H1 (cell line): ENCODE results near the gene ANP32B. TPM values are rescaled to one million over a fixed set of nuclear protein-coding genes. Genes with fewer than 3 reads are reported as not detected.
A peak's percentile ranks its signal among the peaks of the same experiment; 100 is the strongest.

Experiments
- CHD7 ChIP-seq: fragments of 300-600 bp; sonication (generic); IDR thresholded peaks from 2 replicates; pipeline ENCODE4 v1.7.1; 2012; ENCODE audit warnings: low read length, moderate library complexity, mild to moderate bottlenecking, inconsistent platforms; ENCODE audit not compliant: insufficient replicate concordance
- CREB1 ChIP-seq: IDR thresholded peaks from 2 replicates; pipeline ENCODE4 v1.6.1; 2012; ENCODE audit warnings: inconsistent platforms
- CTBP2 ChIP-seq: IDR thresholded peaks from 2 replicates; pipeline ENCODE4 v1.7.0; 2011; ENCODE audit warnings: borderline replicate concordance, mild to moderate bottlenecking, moderate library complexity, mixed read lengths, low read length; ENCODE audit not compliant: insufficient read depth, insufficient read length
- EZH2 ChIP-seq: fragments of 200-600 bp; sonication (generic); IDR thresholded peaks from 2 replicates; pipeline ENCODE4 v1.7.1; 2012; ENCODE audit warnings: low read depth, mild to moderate bottlenecking, moderate library complexity, low read length, inconsistent platforms; ENCODE audit not compliant: severe bottlenecking
- GABPA ChIP-seq: IDR thresholded peaks from 2 replicates; pipeline ENCODE4 v1.6.1; 2011; ENCODE audit warnings: mild to moderate bottlenecking, low read length, moderate library complexity, borderline replicate concordance; ENCODE audit not compliant: insufficient read depth
- MAFK ChIP-seq: IDR thresholded peaks from 2 replicates; pipeline ENCODE4 v1.6.1; 2012; ENCODE audit warnings: low read depth, mild to moderate bottlenecking, improper control_type of control experiment, low read length
- MAX ChIP-seq: IDR thresholded peaks from 2 replicates; pipeline ENCODE4 v1.6.1; 2012; ENCODE audit warnings: inconsistent platforms
- TAF7 ChIP-seq: optimal IDR thresholded peaks from 2 replicates; pipeline ENCODE3; 2011; ENCODE audit warnings: low read depth, mild to moderate bottlenecking, inconsistent platforms, low read length, moderate library complexity, borderline replicate concordance
- ZNF274 ChIP-seq: IDR thresholded peaks from 2 replicates; pipeline ENCODE4 v1.7.0; 2012; ENCODE audit warnings: low read length, borderline replicate concordance; ENCODE audit errors: extremely low read depth
- polyA plus RNA-seq, 7 experiments: library from polyadenylated mRNA; depleted of rRNA in 3 of 7; stranded (reverse) in 5 of 7; unstranded in 2 of 7; fragments of >200 nt in 5 of 7; fragments of 200-250 nt in 2 of 7; gene quantifications; 1 replicate in 5 of 7; 2 replicates in 1 of 7; 4 replicates in 1 of 7; pipeline versions ENCODE4 v1.2.1 to v1.2.3, GENCODE V29; 2011 to 2013; ENCODE audit warnings: missing spikeins in 2 of 7, mixed read lengths in 2 of 7
- total RNA-seq: library from RNA; stranded (reverse); fragmentation: NEBNext Ultra II Directional; extraction: Animal tissue kit (Norgen Biotek cat#: 25700); gene quantifications from 2 replicates; pipeline ENCODE4 v1.2.1, GENCODE V29; 2021

Gene ANP32B
- total and polyA plus RNA-seq, 2 of the 8 experiments (the other 6 are each of a cell fraction or from before 2014, with no cell fraction given): 7.6 to 88.1 TPM

GRCh38 chr9:97984188-97985057 lies 1.3 kb downstream of the ANP32B start (continued):
- TF ChIP-seq CHD7 (no peak), EZH2 (no peak), MAFK (no peak), TAF7 (peak; percentile 23), MAX (peak; percentile 83), GABPA (no peak), CTBP2 (no peak), CREB1 (no peak), ZNF274 (no peak)
